Neural progenitor cell (in vitro differentiated cells): Measurements from ENCODE around the gene RPTOR. TPM values are rescaled to one million over a fixed set of nuclear protein-coding genes. Genes with fewer than 3 reads are reported as not detected.

Experiments used
- DNase-seq: peaks from one replicate; pipeline ENCODE4 v3.0.0-alpha.2; 2016; ENCODE audit warnings: low spot score
- H2AFZ ChIP-seq: fragments of 200-600 bp; sonication (generic); replicated peaks from 2 replicates; pipeline ENCODE4 v1.6.1; 2016; ENCODE audit warnings: antibody characterized with exemption
- H3F3A ChIP-seq: fragments of 200-600 bp; sonication (generic); 2 replicates; pipeline ENCODE4 v1.6.1; 2016; ENCODE audit warnings: antibody characterized with exemption, low read depth
- H3K27ac ChIP-seq: fragments of 200-600 bp; sonication (generic); 2 replicates; pipeline ENCODE4 v1.5.1; 2016; ENCODE audit warnings: mild to moderate bottlenecking
- H3K27me3 ChIP-seq: fragments of 200-600 bp; sonication (generic); 2 replicates; pipeline ENCODE4 v1.6.1; 2016; ENCODE audit warnings: mild to moderate bottlenecking, moderate library complexity
- H3K36me3 ChIP-seq: fragments of 200-600 bp; sonication (generic); 2 replicates; pipeline ENCODE4 v1.5.1; 2016
- H3K4me1 ChIP-seq: fragments of 200-600 bp; sonication (generic); 2 replicates; pipeline ENCODE4 v1.6.1; 2016; ENCODE audit warnings: mixed run types
- H3K4me2 ChIP-seq: fragments of 200-600 bp; sonication (generic); 2 replicates; pipeline ENCODE4 v1.6.1; 2016
- H3K4me3 ChIP-seq: fragments of 200-600 bp; sonication (generic); 2 replicates; pipeline ENCODE4 v1.5.1; 2016
- H3K79me2 ChIP-seq: fragments of 200-600 bp; sonication (generic); 2 replicates; pipeline ENCODE4 v1.6.1; 2016; ENCODE audit warnings: low read depth
- H3K9ac ChIP-seq: fragments of 200-600 bp; sonication (generic); 2 replicates; pipeline ENCODE4 v1.6.1; 2016
- H3K9me3 ChIP-seq: fragments of 200-600 bp; sonication (generic); 2 replicates; pipeline ENCODE4 v1.5.1; 2016; ENCODE audit warnings: low read depth
- H4K20me1 ChIP-seq: fragments of 200-600 bp; sonication (generic); 2 replicates; pipeline ENCODE4 v1.6.1; 2016; ENCODE audit warnings: low read depth
- H3K27ac Mint-ChIP-seq: 3 replicates; pipeline ENCODE4 v1.8.0; 2021; ENCODE audit warnings: mixed read lengths
- H3K27me3 Mint-ChIP-seq: 2 replicates; pipeline ENCODE4 v1.8.0; 2022; ENCODE audit warnings: low read depth, mild to moderate bottlenecking, inconsistent platforms, moderate library complexity, mixed read lengths; ENCODE audit not compliant: insufficient read depth
- H3K36me3 Mint-ChIP-seq: 3 replicates; pipeline ENCODE4 v1.8.0; 2021; ENCODE audit warnings: mixed read lengths
- H3K4me1 Mint-ChIP-seq: 3 replicates; pipeline ENCODE4 v1.8.0; 2021; ENCODE audit warnings: mixed read lengths
- H3K4me3 Mint-ChIP-seq: 3 replicates; pipeline ENCODE4 v1.8.0; 2021; ENCODE audit warnings: mild to moderate bottlenecking, moderate library complexity, mixed read lengths
- H3K9me3 Mint-ChIP-seq: 3 replicates; pipeline ENCODE4 v1.8.0; 2020; ENCODE audit warnings: mixed read lengths
- CTCF ChIP-seq: fragments of 200-600 bp; sonication (generic); IDR thresholded peaks from 2 replicates; pipeline ENCODE4 v1.5.1; 2017; ENCODE audit warnings: antibody characterized with exemption, mild to moderate bottlenecking
- EZH2 ChIP-seq: fragments of 200-600 bp; sonication (generic); IDR thresholded peaks from 2 replicates; pipeline ENCODE4 v1.6.1; 2017; ENCODE audit warnings: antibody characterized with exemption, mild to moderate bottlenecking, moderate library complexity
- EZH2phosphoT487 ChIP-seq: fragments of 200-600 bp; sonication (generic); IDR thresholded peaks from 2 replicates; pipeline ENCODE4 v1.6.1; 2017; ENCODE audit warnings: antibody characterized with exemption
- total RNA-seq: library from RNA; depleted of rRNA; stranded (reverse); fragments of >200 nt; gene quantifications from 2 replicates; pipeline ENCODE4 v1.2.3, GENCODE V29; 2015; ENCODE audit warnings: low replicate concordance

Gene RPTOR
- total RNA-seq, 1 donor from 2014 or later = 7.4 TPM

DNA sequence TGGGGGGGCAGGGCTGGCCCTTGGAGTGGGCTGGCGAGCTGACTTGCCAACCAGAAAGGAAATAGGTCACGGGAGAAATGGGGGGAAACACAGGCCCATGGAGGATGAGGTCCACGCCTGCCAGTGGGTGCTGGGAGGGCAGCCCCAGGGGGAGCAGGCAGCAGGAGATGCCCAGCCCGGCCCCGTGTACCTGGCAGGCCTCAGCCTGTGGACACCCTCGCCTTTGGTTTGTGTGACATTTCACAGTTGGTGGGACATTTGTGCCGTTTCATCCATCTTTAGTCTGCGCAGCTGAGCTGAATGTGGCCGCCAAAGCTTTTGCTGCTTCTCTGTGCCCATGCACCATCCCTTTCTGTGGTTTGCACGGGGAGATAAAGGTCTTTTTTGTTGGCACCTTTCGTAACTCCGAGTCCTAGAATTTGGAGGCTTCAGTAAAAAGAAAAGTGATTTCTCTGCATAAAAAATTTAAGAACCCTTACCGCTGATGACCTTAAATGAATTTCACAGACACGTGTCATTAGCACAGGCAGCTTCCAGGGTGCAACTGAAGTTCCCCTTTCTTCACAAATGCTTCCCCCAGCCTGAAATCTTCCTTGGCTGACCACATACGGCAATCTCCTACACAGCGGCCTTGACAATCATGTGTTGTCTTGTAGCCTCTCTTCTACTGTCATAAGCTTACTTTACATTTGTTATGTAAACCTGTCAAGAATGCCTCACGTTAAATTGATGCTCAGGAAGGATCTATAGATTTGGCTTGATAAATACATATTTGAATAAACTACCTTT is 193.6 kb downstream of the RPTOR start:
- no peak overlapping the region for H3K27ac Mint-ChIP-seq
- Histone ChIP-seq H3K9me3 (peaks cover 3% of the 10 kb centered on the region), H3K9ac (no peak overlapping the region), H3K4me3 (no peak overlapping the region), H3K79me2 (no peaks in the 10 kb centered on the region), H3K27ac (no peak overlapping the region), H3K27me3 (no peaks in the 10 kb centered on the region), H3K36me3 (no peaks in the 10 kb centered on the region), H3K4me1 (peaks cover 14% of the 10 kb centered on the region), H3F3A (peaks cover 12% of the 10 kb centered on the region), H3K4me2 (no peak overlapping the region), H4K20me1 (no peaks in the 10 kb centered on the region), H2AFZ (no peak overlapping the region)
- peaks cover 3% of the 10 kb centered on the region for H3K9me3 Mint-ChIP-seq
- peaks cover 20% of the 10 kb centered on the region for H3K4me1 Mint-ChIP-seq
- peaks cover 27% of the 10 kb centered on the region for H3K36me3 Mint-ChIP-seq
- DNase-seq = no peak
- TF ChIP-seq EZH2 (no peak), EZH2phosphoT487 (no peak), CTCF (no peak)
- H3K27me3 Mint-ChIP-seq = peaks cover 5% of the 10 kb centered on the region
- no peak overlapping the region for H3K4me3 Mint-ChIP-seq

GRCh38 chr17:80738987-80739730 is 194.5 kb downstream of the RPTOR start:
- Mint-ChIP-seq H3K9me3 (peaks cover 3% of the 10 kb centered on the region), H3K27ac (no peak overlapping the region), H3K4me1 (peaks cover 11% of the 10 kb centered on the region), H3K27me3 (peaks cover 5% of the 10 kb centered on the region), H3K36me3 (peaks cover 27% of the 10 kb centered on the region), H3K4me3 (no peak overlapping the region)
- peaks cover 4% of the 10 kb centered on the region for H3F3A ChIP-seq
- no peaks in the 10 kb centered on the region for H3K79me2 ChIP-seq
- H3K27ac ChIP-seq = no peak overlapping the region
- H3K27me3 ChIP-seq = no peaks in the 10 kb centered on the region
- DNase-seq = no peak
- H3K4me2 ChIP-seq = no peak overlapping the region
- H4K20me1 ChIP-seq = no peaks in the 10 kb centered on the region
- no peak overlapping the region for H2AFZ ChIP-seq
- H3K4me3 ChIP-seq = no peak overlapping the region
- H3K36me3 ChIP-seq = no peaks in the 10 kb centered on the region
- no peak overlapping the region for H3K9ac ChIP-seq
- H3K4me1 ChIP-seq = peaks cover 4% of the 10 kb centered on the region
- TF ChIP-seq EZH2phosphoT487 = no peak
- no peak for TF ChIP-seq EZH2
- no peak for TF ChIP-seq CTCF
- peaks cover 3% of the 10 kb centered on the region for H3K9me3 ChIP-seq

- Mint-ChIP-seq H3K27me3 (peaks cover 5% of the 10 kb centered on the region), H3K4me3 (no peak overlapping the region), H3K9me3 (peaks cover 3% of the 10 kb centered on the region), H3K27ac (no peak overlapping the region), H3K4me1 (peaks cover 9% of the 10 kb centered on the region), H3K36me3 (peaks cover 27% of the 10 kb centered on the region)
- Histone ChIP-seq H3K36me3 (no peaks in the 10 kb centered on the region), H3K27me3 (no peaks in the 10 kb centered on the region), H3K4me2 (no peak overlapping the region), H3K27ac (no peak overlapping the region), H3K9ac (no peak overlapping the region), H3F3A (no peaks in the 10 kb centered on the region), H3K4me1 (no peaks in the 10 kb centered on the region), H4K20me1 (no peaks in the 10 kb centered on the region), H3K9me3 (peaks cover 3% of the 10 kb centered on the region), H3K4me3 (no peak overlapping the region), H2AFZ (no peak overlapping the region), H3K79me2 (no peaks in the 10 kb centered on the region)
- no peak for DNase-seq
- TF ChIP-seq CTCF (no peak), EZH2phosphoT487 (no peak), EZH2 (no peak)
These were observed 195.5 kb downstream of the RPTOR start for GRCh38 chr17:80740141-80740540.
